Type B pancreatic cell (in vitro differentiated cells): ENCODE data around the gene NDUFAF4. TPM values are rescaled to one million over a fixed set of nuclear protein-coding genes. Genes with fewer than 3 reads are reported as not detected.

Experiments used
- DNase-seq: peaks from one replicate; pipeline ENCODE4 v3.0.0; 2021; ENCODE audit warnings: mixed read lengths; ENCODE audit not compliant: unreplicated experiment; ENCODE audit errors: extremely low spot score
- H3K27ac Mint-ChIP-seq: 2 replicates; pipeline ENCODE4 v1.8.0; 2021; ENCODE audit warnings: mild to moderate bottlenecking, mixed read lengths
- H3K27me3 Mint-ChIP-seq: 2 replicates; pipeline ENCODE4 v1.8.0; 2021; ENCODE audit warnings: mixed read lengths
- H3K36me3 Mint-ChIP-seq: 2 replicates; pipeline ENCODE4 v1.8.0; 2021; ENCODE audit warnings: mixed read lengths
- H3K4me1 Mint-ChIP-seq: one replicate; pipeline ENCODE4 v1.8.0; 2021; ENCODE audit warnings: mixed read lengths; ENCODE audit not compliant: unreplicated experiment
- H3K4me3 Mint-ChIP-seq: 2 replicates; pipeline ENCODE4 v1.8.0; 2021; ENCODE audit warnings: mild to moderate bottlenecking, mixed read lengths
- H3K9me3 Mint-ChIP-seq: 2 replicates; pipeline ENCODE4 v1.8.0; 2021; ENCODE audit warnings: mixed read lengths
- total RNA-seq: library from RNA; stranded (reverse); gene quantifications from 2 replicates; pipeline ENCODE4 v1.2.1, GENCODE V29; 2021; ENCODE audit warnings: low replicate concordance
- TF ChIP-seq, protein P1 (sequence below): fragments of 200-600 bp; sonication (generic); conservative IDR thresholded peaks from 2 replicates; pipeline ENCODE4 v1.5.0; 2021; ENCODE audit warnings: antibody characterized with exemption, mild to moderate bottlenecking

NDUFAF4 gene
- total RNA-seq, 1 donor from 2014 or later, result 37.4 TPM

DNA sequence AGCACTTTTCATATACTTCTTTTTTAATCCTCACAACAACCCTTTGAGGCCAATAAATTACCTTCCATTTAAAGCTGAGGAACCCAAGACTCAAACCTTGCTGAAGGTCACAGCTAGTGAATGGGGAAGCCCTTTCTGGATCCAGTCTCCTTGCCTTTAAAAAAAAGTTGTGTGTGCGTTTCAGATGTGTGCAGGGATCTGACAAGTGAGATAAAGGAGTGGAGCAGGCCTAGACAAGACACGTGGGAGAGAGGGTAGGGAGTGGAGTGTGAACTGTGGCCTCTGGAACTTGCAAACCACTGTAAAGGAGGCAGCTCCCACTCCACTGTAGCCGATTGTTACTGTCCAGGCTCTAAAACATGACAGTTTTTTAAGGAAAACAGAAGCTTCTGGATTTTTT lies 28.7 kb upstream of the NDUFAF4 start:
- TF ChIP-seq, protein P1, sequence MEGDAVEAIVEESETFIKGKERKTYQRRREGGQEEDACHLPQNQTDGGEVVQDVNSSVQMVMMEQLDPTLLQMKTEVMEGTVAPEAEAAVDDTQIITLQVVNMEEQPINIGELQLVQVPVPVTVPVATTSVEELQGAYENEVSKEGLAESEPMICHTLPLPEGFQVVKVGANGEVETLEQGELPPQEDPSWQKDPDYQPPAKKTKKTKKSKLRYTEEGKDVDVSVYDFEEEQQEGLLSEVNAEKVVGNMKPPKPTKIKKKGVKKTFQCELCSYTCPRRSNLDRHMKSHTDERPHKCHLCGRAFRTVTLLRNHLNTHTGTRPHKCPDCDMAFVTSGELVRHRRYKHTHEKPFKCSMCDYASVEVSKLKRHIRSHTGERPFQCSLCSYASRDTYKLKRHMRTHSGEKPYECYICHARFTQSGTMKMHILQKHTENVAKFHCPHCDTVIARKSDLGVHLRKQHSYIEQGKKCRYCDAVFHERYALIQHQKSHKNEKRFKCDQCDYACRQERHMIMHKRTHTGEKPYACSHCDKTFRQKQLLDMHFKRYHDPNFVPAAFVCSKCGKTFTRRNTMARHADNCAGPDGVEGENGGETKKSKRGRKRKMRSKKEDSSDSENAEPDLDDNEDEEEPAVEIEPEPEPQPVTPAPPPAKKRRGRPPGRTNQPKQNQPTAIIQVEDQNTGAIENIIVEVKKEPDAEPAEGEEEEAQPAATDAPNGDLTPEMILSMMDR, result no peak
- DNase-seq, result no peak
- Mint-ChIP-seq H3K4me3 (peak overlapping the region; percentile 94), H3K27me3 (peaks cover 65% of the 10 kb centered on the region), H3K4me1 (no peaks in the 10 kb centered on the region), H3K9me3 (no peaks in the 10 kb centered on the region), H3K27ac (no peak overlapping the region), H3K36me3 (no peaks in the 10 kb centered on the region)

DNA sequence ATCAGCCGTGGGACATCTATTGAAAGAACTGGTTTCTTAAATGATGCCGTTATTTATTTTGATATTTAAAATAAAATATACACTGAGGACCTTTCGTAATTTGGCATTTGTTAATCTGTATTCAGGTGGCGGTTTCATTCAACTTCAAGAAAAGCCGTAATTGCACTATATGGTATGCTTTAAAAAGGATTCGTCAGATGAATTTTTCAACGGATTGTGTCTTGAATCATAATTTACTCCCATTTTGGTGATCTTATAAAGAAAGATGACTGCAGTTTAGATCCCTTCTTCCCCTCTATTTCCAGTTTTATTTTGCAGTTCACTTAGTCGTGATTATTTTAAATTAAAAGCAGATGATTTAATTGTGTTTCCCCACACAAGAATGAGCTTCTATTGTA lies 27.6 kb upstream of the NDUFAF4 start:
- peaks cover 68% of the 10 kb centered on the region for H3K27me3 Mint-ChIP-seq

DNA sequence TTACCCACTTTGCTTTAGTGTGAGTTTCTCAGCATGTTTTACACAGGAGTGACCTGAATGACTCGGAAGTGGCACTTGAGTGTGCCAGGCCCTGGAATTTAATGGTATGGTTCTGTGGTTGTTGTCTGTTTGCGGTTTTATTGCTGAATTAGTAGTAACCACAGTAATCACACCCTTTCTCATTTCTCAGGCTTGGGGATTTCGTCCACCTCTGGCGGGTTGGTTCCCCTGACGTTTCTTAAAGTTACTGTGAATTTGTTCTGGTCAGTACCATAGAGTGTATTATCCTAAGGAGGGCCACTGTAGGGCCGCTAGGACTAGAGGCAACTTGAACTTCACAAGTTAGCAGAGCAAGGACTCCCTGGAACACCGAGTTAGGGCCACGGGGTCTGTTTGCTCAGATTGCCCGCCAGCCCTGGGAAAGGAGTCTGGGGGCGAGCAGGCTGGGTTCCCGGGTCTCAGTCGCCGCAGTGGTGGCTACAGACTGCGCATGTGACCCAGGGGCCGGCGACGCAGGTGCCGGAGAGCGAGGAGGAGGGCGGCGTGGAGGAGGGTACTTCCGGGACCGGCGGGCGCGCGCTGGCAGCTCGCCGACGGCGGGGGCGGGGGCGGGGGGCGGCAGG lies 26.3 kb upstream of the NDUFAF4 start:
- TF ChIP-seq, protein P1, result no peak
- H3K4me1 Mint-ChIP-seq, result no peaks in the 10 kb centered on the region
- H3K27ac Mint-ChIP-seq, result peak overlapping the region; percentile 88
- peaks cover 69% of the 10 kb centered on the region for H3K27me3 Mint-ChIP-seq
- DNase-seq, result no peak
- peak overlapping the region; percentile 94 for H3K4me3 Mint-ChIP-seq
- H3K9me3 Mint-ChIP-seq, result no peaks in the 10 kb centered on the region
- no peaks in the 10 kb centered on the region for H3K36me3 Mint-ChIP-seq

More for the DNA sequence above, 27.6 kb upstream of the NDUFAF4 start:
- H3K36me3 Mint-ChIP-seq, result no peaks in the 10 kb centered on the region
- TF ChIP-seq, protein P1, result no peak
- no peak for DNase-seq
- H3K27ac Mint-ChIP-seq, result peak overlapping the region; percentile 74
- H3K4me3 Mint-ChIP-seq, result peak overlapping the region; percentile 94
- H3K4me1 Mint-ChIP-seq, result no peaks in the 10 kb centered on the region
- no peaks in the 10 kb centered on the region for H3K9me3 Mint-ChIP-seq

DNA sequence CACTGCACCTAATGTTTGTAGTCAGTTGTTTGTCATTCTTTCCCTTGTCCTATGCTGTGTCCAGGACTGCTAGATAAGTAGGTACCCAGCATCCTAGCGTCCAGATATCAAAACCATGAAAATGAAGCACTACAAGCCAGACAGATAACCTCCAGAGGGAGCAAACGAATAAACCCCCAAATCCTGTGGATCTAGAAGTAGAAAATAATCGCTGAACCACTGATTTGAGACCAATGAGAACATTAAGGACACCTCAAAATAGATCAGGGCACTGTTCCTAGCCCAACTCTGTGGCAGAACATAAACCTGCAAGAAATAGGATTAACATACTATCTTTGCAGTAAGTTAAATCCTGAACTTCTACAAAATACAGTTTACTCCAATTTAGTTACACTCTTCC lies 25.7 kb upstream of the NDUFAF4 start:
- Mint-ChIP-seq H3K36me3 (no peaks in the 10 kb centered on the region), H3K27me3 (peaks cover 66% of the 10 kb centered on the region), H3K4me1 (no peaks in the 10 kb centered on the region), H3K27ac (peak overlapping the region; percentile 88), H3K9me3 (no peaks in the 10 kb centered on the region), H3K4me3 (peak overlapping the region; percentile 94)
- TF ChIP-seq, protein P1, result no peak
- DNase-seq, result no peak

DNA sequence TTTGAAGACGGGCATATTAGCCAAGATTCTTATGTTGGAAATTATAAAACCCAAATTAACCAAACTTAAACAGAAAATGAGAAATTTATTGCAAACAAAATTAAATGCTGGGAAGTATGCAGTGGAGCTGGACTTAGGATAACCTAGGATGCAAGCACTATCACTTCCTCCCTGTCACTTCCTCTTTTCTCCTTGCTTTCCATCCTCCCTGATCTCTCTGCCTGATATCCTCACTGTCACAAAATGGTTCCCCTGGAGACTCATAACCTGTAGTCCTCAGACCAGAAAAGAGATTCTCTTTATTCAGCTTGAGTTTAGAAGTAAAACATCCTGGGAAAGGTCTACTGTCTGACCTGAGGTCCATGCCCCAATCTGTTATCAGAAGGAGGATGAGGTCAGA lies 19.4 kb upstream of the NDUFAF4 start:
- TF ChIP-seq, protein P1, result no peak
- Mint-ChIP-seq H3K27me3 (peaks cover 40% of the 10 kb centered on the region), H3K36me3 (no peaks in the 10 kb centered on the region), H3K9me3 (no peaks in the 10 kb centered on the region), H3K4me1 (no peaks in the 10 kb centered on the region), H3K4me3 (no peak overlapping the region), H3K27ac (no peak overlapping the region)
- no peak for DNase-seq
